HG02884 (cell line): ENCODE data around the gene TBC1D5.
A peak's percentile ranks its signal among the peaks of the same experiment; 100 is the strongest.

ENCODE experiments used
- ATAC-seq: cut with Tn5 transposase; IDR thresholded peaks from one replicate; pipeline ENCODE4 v1.9.1; 2021; ENCODE audit warnings: mild to moderate bottlenecking, moderate library complexity; ENCODE audit not compliant: unreplicated experiment

TBC1D5 gene

GRCh38 chr3:17605032-17605431 lies 137.4 kb downstream of the TBC1D5 start:
- no peak for ATAC-seq

- no peak for ATAC-seq
Observed at GRCh38 chr3:17602126-17602525, 140.3 kb downstream of the TBC1D5 start.

- ATAC-seq: no peak
Observed at GRCh38 chr3:17592956-17593355, 149.5 kb downstream of the TBC1D5 start.

GRCh38 chr3:17590465-17590864 lies 152.0 kb downstream of the TBC1D5 start:
- no peak for ATAC-seq

GRCh38 chr3:17589888-17590287 lies 152.5 kb downstream of the TBC1D5 start:
- no peak for ATAC-seq

GRCh38 chr3:17588422-17588821 lies 154.0 kb downstream of the TBC1D5 start:
- ATAC-seq: no peak

- ATAC-seq: no peak
Observed at GRCh38 chr3:17585394-17586325, 156.8 kb downstream of the TBC1D5 start.

- ATAC-seq: no peak
Observed at GRCh38 chr3:17584066-17584465, 158.4 kb downstream of the TBC1D5 start.

- no peak for ATAC-seq
Observed at GRCh38 chr3:17583530-17583929, 158.9 kb downstream of the TBC1D5 start.

GRCh38 chr3:17581421-17582080 lies 160.9 kb downstream of the TBC1D5 start:
- ATAC-seq: no peak

GRCh38 chr3:17580901-17581300 lies 161.5 kb downstream of the TBC1D5 start:
- no peak for ATAC-seq

GRCh38 chr3:17579289-17580031 lies 163.0 kb downstream of the TBC1D5 start:
- peak; percentile 98 for ATAC-seq

- no peak for ATAC-seq
Observed at GRCh38 chr3:17577796-17578520, 164.5 kb downstream of the TBC1D5 start.

GRCh38 chr3:17573396-17573795 lies 169.0 kb downstream of the TBC1D5 start:
- ATAC-seq: peak; percentile 97

- no peak for ATAC-seq
Observed at GRCh38 chr3:17571686-17572085, 170.7 kb downstream of the TBC1D5 start.

- ATAC-seq: no peak
Observed at GRCh38 chr3:17562845-17563244, 179.6 kb downstream of the TBC1D5 start.

- ATAC-seq: no peak
Observed at GRCh38 chr3:17558565-17558964, 183.9 kb downstream of the TBC1D5 start.

- ATAC-seq: no peak
Observed at GRCh38 chr3:17557749-17558463, 184.5 kb downstream of the TBC1D5 start.

- no peak for ATAC-seq
Observed at GRCh38 chr3:17555525-17555924, 186.9 kb downstream of the TBC1D5 start.

GRCh38 chr3:17554078-17554477 lies 188.4 kb downstream of the TBC1D5 start:
- ATAC-seq: no peak
